GM21576 (cell line): ENCODE results near the gene ABCF1.

ENCODE experiments used
- ATAC-seq: cut with Tn5 transposase; IDR thresholded peaks from one replicate; pipeline ENCODE4 v1.9.1; 2021; ENCODE audit warnings: mild to moderate bottlenecking, moderate library complexity; ENCODE audit not compliant: unreplicated experiment

The ABCF1 gene

DNA sequence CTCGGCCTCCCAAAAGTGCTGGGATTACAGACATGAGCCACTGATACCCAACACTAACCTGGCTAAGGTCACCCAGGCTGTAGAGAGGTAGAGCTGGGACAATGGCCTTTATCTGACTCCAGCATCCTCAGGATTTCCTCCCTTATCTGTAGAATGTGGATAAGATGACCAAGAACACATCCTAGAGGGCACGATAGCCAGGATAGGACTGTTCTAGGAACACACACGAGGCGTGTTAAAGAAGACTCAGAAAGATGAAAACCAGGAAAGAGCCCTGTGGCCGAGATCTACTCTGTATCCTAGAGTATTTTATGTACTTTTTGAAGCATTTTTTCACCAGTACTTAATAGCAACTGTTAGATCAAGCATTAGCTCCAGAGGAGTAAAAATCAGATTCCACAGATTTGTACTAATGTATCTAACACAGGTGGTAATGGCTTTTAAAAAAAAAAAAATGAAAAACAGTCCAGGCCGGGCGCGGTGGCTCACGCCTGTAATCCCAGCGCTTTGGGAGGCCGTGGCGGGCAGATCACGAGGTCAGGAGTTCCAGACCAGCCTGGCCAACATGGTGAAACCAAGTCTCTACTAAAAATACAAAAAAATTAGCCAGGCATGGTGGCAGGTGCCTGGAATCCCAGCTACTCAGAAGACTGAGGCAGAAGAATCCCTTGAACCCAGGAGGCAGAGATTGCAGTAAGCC is 28.5 kb downstream of the ABCF1 start:
- no peak for ATAC-seq

DNA sequence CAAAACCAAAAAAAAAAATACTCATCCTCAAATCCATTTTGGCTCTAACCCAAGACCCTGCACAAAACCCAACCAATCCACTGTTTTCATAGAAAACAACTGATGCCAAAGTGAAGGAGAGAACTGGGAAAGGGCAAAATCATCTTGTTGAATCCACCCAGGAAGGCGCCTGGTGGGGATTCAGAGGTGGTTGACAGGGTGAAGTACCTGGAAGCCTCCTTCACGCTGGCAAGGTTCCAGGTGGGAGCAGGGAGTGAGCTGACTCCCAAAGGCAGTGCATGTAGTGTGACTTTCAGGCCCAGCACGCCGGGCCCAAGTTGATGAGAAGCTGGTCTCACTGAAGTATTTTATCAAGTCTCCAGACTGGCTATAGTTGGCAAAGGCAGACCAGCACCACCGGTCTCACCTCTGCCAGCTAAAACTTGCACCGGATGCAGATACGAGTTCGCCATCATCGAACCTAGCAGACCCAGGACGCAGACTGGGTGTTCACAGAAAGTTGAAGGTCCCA is 29.3 kb downstream of the ABCF1 start:
- ATAC-seq = no peak

DNA sequence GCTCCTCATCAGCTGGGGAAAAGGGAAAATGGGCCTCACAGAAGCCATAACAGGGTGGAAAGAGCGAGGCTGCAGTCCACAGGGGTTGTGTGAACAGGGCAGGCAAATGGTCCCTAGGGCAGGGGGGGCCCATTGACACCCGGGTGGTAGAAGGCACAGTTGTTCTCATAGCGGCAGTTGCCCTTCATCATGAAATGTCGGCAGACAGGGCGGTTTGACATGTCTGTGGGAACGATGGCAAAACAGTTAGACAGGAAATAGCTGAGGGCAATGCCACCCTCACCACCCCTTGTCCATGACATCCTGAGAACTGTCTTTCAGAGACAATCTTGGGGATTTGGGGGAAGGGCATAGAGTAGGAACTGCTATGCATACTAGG is 30.2 kb downstream of the ABCF1 start:
- ATAC-seq = no peak

DNA sequence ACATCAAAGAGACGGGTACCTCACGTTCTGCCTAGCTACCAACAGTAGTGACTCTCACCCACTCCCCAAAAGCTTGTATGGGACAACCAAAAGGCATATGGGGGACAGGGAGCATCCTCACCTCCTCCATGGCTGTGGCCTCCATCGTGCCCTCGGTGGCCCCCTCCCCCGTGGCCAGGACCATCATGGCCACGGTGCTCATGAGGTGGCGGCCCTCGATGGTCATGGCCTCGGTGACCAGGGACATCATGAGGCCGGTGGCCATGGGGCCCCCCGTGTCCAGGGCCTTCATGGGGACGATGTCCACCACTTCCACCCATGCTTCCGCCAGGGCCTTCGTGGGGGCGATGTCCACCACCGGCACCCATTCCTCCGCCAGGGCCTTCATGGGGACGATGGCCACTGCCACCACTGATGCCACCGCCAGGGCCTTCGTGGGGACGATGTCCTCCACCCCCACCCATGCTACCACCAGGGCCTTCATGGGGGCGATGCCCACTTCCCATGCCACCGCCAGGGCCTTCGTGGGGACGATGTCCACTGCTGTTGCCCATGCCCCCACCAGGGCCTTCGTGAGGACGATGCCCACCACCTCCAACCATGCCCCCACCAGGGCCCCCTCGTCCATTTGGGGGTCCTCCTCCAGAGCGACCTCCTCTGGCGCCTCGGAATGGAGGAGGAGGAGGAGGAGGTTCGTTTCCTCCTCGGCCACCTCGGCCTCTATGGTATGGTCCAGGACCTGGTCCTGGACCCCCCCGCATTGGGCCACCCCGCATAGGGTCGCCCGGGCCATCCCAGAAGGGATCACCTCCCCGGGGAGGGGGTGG is 30.8 kb downstream of the ABCF1 start:
- no peak for ATAC-seq

DNA sequence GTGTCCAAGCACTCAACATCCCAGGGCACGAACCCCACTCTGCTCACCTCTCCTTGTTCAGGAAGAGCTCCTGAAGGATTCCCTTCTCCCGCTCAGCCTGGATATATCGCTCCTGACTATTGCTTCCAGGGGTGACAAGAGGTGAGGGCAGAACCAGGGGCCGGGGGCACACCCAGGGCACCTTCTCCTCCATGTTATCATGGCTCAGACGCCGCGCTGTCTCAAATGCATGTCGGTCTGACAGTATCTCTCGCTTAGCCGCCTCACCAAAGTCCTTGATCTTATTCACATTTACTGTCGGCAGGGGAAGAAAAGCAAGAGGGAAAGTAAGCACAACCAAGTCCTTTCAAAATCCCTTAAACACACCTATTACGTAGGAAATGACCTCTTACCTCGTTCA is 32.7 kb downstream of the ABCF1 start:
- no peak for ATAC-seq

DNA sequence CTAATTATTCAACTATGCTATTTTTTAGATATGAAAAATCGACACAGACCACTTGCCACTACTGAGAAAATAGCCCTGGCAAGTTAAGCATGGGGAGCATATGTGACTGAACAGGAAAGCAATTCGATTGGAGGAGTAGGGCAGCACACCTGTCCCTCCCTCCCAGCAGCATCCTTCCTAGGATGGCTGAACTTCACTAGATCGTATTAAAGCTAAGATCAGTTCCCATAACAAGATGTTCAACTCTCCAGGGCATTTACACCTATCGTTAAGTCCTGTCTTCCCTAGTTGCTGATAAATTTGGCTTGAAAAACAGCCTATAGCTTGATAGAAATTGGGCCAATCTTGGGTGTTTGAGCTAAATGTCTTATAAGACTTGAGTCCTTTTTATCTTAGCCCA is 38.8 kb downstream of the ABCF1 start:
- ATAC-seq = no peak

DNA sequence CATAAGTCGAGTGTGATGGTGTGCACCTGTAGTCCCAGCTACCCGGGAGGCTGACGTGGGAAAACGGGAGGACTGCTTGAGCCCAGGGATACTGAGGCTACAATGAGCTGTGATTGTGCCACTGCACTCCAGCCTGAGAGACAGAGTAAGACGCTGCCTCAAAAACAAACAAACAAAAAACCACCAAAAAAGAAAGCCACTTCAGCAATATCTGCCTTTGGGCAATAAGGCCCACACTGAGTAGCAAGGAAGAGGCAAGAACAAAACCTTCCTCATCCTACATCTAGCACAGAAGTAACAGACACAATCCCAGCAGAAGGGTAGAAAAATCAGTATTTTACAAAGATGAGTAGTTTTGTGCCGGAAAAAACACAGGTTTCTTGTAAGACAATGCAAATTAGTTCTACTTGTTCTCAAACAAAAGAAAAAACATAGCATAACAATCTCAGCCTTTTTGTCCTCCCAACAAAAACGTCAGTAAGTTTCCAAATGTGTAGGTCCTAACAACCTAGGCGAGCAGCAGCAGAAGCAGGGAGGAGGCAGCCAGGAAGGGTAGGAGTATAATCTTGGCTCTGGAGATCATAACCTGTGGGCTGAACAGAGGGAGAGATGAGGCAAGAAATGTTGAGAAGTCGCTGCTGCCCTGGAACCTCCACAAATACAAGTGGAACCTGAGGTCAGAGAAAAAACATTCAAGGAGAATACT is 40.1 kb downstream of the ABCF1 start:
- no peak for ATAC-seq

DNA sequence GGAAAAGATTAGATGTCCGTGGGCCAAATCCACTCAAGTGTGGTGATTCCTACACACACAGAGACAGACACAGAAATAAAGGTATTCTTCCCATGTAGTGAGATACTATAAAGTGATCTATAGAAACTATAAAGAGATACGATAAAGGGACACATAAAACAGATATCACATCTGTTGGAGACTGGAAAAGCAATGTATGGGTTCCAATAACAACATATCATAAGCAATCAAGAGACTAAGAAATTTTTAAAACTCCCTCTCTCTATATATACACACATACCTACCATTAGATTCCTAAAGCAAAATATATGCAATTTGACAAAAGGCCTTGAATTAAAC is 40.6 kb downstream of the ABCF1 start:
- no peak for ATAC-seq

DNA sequence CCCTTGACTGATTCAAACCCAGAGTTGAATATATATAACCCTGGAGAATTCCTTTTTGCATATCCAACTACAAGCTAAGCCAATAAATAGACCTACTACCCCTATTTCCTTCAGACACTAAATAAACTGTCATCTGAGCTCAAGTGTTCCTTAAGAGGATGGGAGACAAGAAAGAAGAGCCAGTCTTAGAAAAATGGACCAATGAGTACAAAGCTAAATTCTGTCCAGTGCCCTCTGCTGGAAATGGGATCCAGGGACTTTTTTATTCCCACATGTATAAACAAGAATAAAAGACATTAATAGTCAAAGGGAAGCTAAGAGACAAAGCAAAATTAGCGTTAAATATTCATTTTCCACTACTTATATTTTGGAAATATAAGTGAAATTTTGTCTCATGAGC is 41.0 kb downstream of the ABCF1 start:
- ATAC-seq = no peak

DNA sequence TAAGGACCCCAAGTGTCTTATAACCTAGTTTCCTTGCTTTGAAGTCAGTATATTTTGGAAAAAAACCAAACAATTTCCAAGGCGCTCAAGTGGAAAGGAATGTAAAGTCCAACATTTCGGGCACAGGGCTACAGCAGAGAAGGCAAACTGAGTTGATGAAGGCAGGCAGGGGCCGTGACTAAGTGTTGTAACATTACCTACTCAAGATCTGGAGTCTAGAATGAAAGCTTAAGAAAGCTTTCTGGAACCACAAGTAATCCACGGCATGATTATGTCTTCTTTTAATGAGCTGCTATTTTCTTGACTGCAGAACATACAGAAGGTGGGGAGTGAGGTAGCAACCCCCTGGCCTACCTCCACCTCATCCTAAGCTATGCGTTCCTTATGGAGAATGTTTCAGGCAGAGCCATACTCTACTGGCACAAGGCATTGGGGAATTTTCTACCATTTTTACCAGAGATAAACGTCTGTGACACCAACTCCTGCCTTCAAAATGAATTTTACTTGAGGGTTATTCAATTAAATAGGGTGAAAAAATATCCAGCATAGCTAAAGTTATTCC is 41.5 kb downstream of the ABCF1 start:
- no peak for ATAC-seq

DNA sequence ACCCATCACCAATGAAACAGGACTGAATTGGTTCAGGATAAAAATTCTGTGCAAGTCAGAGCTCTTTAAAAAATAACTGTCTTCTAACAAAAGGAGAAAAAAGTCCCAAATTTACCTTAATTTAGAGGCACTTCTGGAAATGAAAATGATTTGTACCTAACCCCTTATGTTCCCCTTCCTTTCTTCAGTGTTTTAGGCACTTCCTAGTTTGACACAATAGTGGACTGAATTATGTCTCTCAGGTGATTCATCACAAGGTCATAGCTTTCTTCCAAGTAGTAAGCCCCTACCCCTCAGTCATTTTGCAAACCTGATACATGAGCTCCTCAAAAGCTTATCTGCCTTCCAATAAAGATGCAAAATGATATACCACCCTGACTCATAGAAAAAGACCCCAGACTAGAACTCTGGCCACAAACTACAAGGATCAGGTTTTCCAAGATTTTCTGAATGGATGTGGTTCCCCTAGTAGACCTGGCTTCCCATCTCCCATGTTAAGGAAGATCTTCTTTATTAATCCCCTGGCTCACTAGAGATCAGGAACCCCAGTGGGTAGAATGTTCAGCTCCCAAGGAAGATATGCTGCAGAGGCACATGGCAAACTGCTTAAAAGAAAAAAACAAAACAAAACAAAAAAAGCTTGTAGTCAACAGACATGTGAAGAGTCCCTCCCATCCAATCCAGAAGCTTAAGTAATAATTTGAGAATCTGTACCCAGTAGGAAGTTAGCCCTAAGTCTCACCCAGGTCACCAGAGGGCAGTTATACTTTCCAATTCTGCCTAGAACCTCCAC is 42.2 kb downstream of the ABCF1 start:
- ATAC-seq = no peak

DNA sequence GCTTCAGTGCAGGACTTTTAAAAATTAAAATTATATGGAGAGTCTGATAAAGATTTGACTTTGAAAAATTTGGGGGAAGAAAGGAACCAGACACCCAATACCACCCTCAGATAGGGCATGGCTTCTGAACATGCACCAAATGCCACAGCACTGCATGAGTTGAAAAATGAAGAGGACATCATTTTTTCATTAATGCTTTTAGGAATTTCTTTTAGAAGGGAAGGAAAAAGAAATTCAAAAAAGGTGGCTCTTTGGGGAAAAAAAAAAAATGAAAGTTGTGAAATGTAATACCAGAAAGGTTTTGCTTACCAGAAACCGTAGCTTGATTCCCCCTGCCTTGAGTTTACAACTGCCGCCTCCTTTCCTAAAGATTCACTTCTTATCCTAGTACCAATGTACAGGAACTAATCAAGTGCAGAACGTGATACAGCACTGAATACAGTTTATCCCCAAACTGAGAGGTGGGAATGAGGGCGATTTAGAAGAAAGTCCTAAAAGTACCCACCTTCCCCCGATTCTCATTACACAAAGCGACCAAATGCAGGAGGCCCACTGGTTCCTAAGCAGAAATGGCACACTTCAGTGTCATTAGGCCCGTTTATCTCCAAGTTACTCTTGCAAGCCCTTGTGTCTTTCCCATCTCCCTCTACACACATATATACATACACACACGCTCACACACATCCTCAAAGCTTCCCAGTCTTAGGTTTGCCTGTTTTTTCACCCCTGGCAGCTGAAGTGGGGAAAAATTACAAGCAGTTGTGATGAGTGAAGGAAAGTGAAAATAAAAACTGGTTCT is 43.0 kb downstream of the ABCF1 start:
- no peak for ATAC-seq

DNA sequence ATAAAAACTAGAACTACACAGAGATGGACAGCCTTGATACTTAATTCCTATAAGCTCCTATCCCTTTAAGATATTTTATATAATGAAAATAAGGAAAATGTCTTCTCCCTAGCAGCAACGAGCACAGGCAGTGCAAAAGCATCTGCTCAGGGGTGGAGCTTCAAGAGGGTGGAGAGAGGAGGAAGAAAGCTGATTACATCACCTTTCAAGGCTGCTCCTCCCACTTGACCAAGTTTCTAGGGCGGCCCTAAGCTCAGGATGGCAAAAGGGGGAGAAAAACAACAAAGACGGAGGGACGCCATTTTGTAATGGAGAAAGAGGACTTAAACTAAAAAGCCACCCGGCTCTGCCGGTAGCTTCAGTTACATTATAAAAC is 43.6 kb downstream of the ABCF1 start:
- ATAC-seq = peak; percentile 43

DNA sequence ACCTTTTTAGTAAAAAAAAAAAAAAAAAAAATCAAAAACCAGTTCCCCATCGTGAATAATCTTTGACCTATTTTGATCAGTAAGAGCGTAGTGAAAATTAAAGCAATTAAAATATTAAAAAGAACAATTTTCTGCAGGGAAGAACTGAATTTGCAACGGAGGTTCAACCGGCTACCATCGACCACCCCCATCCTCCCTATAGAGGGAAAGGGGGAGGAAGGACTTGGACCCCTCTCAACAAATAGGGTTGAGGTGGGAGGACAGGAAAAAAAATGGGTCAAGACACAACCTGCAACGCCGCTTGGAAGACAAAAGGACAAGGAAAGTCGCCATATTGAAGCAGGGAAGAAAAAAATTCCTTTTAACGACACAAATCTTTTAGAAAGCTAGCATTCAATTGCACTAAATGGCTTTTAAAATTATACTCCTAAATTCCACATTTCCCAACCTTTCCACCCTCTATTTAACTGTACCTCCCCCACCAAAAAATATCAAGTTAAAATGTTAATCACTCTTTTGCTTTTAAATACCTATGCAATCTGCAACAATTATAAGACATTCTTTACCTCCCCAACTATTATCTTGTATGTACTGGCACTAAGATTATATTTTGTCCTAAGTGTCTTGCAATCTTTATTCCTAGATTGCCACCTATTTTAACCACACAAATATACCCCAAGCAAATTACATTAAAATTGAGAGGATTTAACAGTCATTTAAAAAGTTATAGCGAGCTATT is 44.1 kb downstream of the ABCF1 start:
- ATAC-seq = no peak

DNA sequence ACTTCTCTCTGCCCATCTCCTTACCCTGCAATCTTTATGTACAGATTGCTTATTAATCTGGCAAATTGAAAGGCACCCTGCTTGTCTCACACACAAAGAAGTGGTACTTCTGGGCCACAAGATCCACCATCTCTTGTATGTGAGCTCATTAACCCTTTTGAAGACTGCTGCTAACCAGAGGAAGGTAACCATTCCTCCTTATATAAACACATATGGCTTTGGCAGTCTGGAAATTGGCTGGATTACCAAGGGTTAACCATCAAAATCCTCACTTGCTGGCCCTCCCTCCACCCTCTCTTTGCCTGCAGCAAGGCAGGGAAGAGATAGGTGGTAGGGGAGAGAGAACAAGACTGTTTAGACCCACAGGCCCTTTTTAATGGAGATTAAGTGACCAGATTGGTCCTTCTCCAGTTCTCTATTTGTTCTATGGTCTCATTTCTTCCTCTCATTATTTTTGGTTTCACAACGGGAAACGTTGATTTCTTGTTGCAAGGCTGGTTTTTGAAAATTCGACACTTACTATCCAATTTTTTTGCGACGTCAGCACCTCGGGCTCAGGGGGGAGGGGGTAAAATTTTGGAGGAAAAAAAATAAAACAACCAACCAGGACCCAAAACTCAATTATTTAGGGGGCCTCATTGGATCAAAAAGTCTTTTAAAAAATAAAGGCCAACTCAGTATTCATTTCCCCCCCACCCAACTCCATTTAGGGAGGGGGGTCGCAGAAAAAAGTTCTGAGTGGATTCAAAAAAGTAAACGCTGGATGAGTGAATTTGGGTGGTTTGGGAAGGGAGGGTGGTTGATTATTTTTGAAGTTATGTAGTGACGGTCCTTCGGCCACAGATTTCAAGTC is 44.9 kb downstream of the ABCF1 start:
- no peak for ATAC-seq

DNA sequence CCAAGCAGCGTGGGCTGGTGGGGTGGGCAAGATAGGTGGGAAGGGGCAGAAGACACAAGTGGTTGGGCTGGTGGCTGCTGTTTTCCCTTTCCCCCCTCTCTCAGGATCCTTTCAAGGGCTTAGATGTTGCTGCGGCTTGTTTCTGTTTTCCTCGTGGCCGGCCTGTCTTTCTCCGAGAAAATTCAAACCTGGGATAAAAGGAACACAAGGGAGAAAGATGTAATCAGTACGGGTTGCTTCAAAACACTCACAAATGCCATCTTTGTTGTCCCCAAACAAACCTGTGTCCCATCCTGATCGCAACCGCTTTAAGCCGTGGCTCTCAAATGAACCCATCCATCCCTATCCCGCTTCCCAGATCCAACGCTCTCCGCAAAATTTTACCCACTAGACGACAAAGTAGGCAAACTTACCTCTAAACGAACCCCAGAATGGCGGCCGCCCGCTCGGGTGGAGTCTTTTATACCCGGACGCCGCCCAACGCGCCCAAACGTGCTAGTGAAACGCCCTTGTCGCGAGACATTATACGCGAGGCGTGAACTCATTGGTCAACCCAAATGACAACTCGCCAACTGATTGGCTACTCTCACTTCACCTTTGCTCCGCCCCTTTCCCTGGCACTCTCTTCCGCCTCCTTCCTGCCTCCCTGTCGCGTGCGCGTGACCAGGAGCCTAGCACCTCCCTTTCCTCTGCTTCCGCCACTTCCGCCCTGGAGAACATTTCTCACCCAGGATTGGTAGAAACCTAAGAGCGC is 45.7 kb downstream of the ABCF1 start, which contains the start of gene PPP1R10:
Gene PPP1R10, minus strand, starts transcription at position 433 of the 754 bp plus-strand sequence. CDS start 7,299 bp downstream, outside the sequence.
- ATAC-seq = peak; percentile 73

DNA sequence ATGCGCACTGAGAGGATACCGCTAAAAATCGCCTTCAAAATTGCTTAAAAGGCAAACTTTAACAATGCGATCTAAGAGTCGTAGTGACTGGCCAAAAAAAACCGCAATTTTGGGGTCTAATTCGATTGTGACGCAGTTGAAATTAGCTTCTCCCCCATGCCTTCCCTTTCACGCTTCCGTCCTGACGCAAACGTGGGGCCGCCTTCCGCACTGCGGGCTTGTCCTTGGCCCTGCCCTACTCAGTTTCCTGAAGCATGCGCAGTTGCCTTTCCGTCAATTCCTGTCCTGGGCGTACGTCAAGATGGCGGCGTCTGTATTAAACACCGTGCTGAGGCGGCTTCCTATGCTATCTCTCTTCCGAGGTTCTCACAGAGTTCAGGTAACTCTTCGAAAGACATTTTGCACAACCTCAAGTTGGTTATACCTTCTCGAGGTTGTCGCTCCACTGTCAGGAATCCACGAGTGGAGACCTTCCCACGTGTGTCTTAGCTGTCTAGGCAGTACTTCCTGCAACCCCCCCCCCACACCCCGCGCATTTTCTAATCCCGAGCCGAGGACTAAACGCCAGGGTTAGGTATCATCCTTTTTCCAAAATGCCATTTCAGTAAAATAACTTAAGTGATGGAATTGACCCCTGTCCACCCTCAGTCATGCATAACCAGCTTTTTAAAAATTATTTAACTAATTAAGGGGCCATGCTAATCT is 46.5 kb downstream of the ABCF1 start, which contains the start of gene MRPS18B:
Gene MRPS18B, plus strand, starts transcription at position 276 of the 705 bp plus-strand sequence. Its CDS starts 26 bp downstream, at position 302.
- ATAC-seq = peak; percentile 70
